ENCODE data around the gene MAGI3. TPM values are rescaled to one million over a fixed set of nuclear protein-coding genes. Genes with fewer than 3 reads are reported as not detected.
"Not testable (repeated sequence)": the region's sequence is repeated elsewhere in the genome, so short reads cannot be mapped to it uniquely, and the experiment has no call there.

MAGI3 gene
- total and polyA plus RNA-seq, 3 donors from 2014 or later = 15.8 to 18.9 (median 18.8) TPM

DNA sequence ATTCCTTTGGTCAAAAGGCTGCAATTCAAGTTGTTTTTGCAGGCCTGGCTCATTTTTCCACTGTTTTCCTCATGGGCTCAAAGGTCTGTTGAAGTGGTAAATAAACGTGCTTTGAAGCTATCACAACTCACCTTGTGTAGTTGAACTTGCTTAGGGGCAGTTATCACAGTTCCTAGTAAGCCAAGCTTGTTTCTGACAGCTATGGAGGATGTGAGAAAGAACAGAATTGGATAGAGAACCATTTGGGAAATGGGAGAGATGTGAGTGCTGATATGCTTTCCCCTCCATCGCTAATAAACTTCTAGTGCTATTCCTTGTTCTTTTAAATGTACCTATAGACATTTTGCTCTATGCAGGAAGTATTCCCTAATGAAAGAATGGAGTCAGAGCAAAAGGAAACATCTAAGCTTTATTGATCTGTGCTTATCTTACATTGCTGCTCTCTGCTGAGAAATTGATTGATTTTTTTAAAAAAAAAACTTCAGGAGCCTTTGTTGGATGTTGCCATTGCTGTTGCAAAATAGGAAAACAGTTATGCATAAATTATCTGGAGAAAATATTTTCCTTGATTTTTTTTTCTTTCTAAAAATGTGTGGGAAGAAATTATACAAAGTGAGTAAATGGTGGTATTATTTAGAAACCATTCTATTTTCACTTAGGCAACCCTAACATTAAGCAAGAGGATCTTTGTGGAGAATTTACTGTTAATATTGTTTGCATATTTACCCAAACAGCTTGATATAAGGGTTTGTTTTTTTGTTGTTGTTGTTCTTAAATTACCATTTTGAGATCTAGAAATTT is 118.2 kb downstream of the MAGI3 start:
- H3K27me3 ChIP-seq = no peaks in the 10 kb centered on the region
- 66 to 78% methylated on average over 2 of the region's 2 CpGs for WGBS, 2 donors
- H3K4me1 ChIP-seq = no peaks in the 10 kb centered on the region

GRCh38 chr1:113509766-113510165 is 119.5 kb downstream of the MAGI3 start:
- intact Hi-C loops (cut with DNase I; ENCODE audit: low total_unique reads); H3K27ac ChIP-seq; H3K4me1 ChIP-seq; DNase-seq; H3K4me3 ChIP-seq; H3K9me3 ChIP-seq; H3K36me3 ChIP-seq (ENCODE audit: low read depth, missing control alignments); H3K27me3 ChIP-seq: not testable (repeated sequence)
- WGBS, 2 donors = 96 to 97% methylated on average over 6 to 11 of the region's 12 CpGs

More for the DNA sequence above, 118.2 kb downstream of the MAGI3 start:
- no peaks in the 10 kb centered on the region for H3K9me3 ChIP-seq
- H3K36me3 ChIP-seq (ENCODE audit: low read depth, missing control alignments) = no peaks in the 10 kb centered on the region
- DNase-seq = no peak
- intact Hi-C loops (cut with DNase I; ENCODE audit: low total_unique reads) = no loop called here
- no peak overlapping the region for H3K27ac ChIP-seq
- TF ChIP-seq CTCF (IDR thresholded peaks at IDR 0.05) = no peak
- TF ChIP-seq POLR2A (IDR thresholded peaks at IDR 0.05) = no peak
- no peak overlapping the region for H3K4me3 ChIP-seq

GRCh38 chr1:113511269-113511668 is 121.0 kb downstream of the MAGI3 start:
- H3K9me3 ChIP-seq = no peaks in the 10 kb centered on the region
- H3K4me1 ChIP-seq = no peaks in the 10 kb centered on the region
- no peak overlapping the region for H3K27ac ChIP-seq
- no peak overlapping the region for H3K4me3 ChIP-seq
- DNase-seq = no peak
- 90 to 95% methylated on average over 2 of the region's 2 CpGs for WGBS, 2 donors
- H3K36me3 ChIP-seq (ENCODE audit: low read depth, missing control alignments) = no peaks in the 10 kb centered on the region
- intact Hi-C loops (cut with DNase I; ENCODE audit: low total_unique reads) = no loop called here
- TF ChIP-seq POLR2A (IDR thresholded peaks at IDR 0.05) = no peak
- TF ChIP-seq CTCF (IDR thresholded peaks at IDR 0.05) = no peak
- no peaks in the 10 kb centered on the region for H3K27me3 ChIP-seq

- 95 to 100% methylated on average over 1 of the region's 1 CpG for WGBS, 2 donors
- DNase-seq = no peak
- H3K27me3 ChIP-seq = no peaks in the 10 kb centered on the region
- H3K36me3 ChIP-seq (ENCODE audit: low read depth, missing control alignments) = no peaks in the 10 kb centered on the region
- no peak overlapping the region for H3K27ac ChIP-seq
- TF ChIP-seq CTCF (IDR thresholded peaks at IDR 0.05) = no peak
- no peak for TF ChIP-seq POLR2A (IDR thresholded peaks at IDR 0.05)
- no peak overlapping the region for H3K4me3 ChIP-seq
- H3K4me1 ChIP-seq = no peaks in the 10 kb centered on the region
- no peaks in the 10 kb centered on the region for H3K9me3 ChIP-seq
- intact Hi-C loops (cut with DNase I; ENCODE audit: low total_unique reads) = no loop called here
Measured at GRCh38 chr1:113515498-113515897, 125.2 kb downstream of the MAGI3 start.

DNA sequence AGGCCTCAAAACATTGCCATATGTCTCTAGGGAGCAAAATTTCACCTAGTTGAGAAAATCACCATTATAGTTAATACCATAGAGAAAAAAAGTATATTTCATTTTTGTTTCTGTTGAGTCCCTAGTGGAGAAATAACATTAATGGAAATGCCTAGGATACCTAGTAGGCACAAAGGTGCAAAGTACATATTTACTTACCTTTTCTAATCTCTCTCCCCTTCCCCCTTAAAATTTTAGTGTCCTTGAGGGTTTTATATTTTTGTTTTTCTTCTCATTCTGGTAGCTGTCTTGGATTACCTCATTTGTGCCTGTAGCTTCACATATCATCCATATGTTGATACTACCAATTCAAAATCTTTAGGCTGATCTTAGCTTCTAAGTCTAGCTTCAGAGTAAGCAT is 127.0 kb downstream of the MAGI3 start:
- intact Hi-C loops (cut with DNase I; ENCODE audit: low total_unique reads) = no loop called here
- no peak for DNase-seq
- H3K4me1 ChIP-seq = no peaks in the 10 kb centered on the region
- no peak overlapping the region for H3K4me3 ChIP-seq
- H3K27ac ChIP-seq = no peak overlapping the region
- H3K36me3 ChIP-seq (ENCODE audit: low read depth, missing control alignments) = no peaks in the 10 kb centered on the region
- H3K27me3 ChIP-seq = no peaks in the 10 kb centered on the region
- TF ChIP-seq POLR2A (IDR thresholded peaks at IDR 0.05) (no peak), CTCF (IDR thresholded peaks at IDR 0.05) (no peak)
- H3K9me3 ChIP-seq = no peaks in the 10 kb centered on the region
